SU-DHL-6 (cell line): ENCODE measurements around the gene SLC12A5.
"Not testable (repeated sequence)": the region's sequence is repeated elsewhere in the genome, so short reads cannot be mapped to it uniquely, and the experiment has no call there.

ENCODE experiments used
- H2AFZ ChIP-seq: fragments of 200-600 bp; sonication (generic); 2 replicates; pipeline ENCODE4 v1.6.1; 2014; ENCODE audit warnings: low read depth, mild to moderate bottlenecking, moderate library complexity, mixed read lengths, antibody characterized with exemption, low read length; ENCODE audit not compliant: severe bottlenecking
- H3F3A ChIP-seq: fragments of 200-600 bp; shearing (Covaris generic); 2 replicates; pipeline ENCODE4 v1.6.0; 2016; ENCODE audit warnings: antibody characterized with exemption, mild to moderate bottlenecking; ENCODE audit not compliant: insufficient read depth
- H3K27ac ChIP-seq: fragments of 200-600 bp; sonication (generic); 2 replicates; pipeline ENCODE4 v1.5.1; 2016; ENCODE audit warnings: low read depth, mild to moderate bottlenecking, low read length, moderate library complexity, mixed read lengths
- H3K27me3 ChIP-seq: fragments of 200-600 bp; sonication (generic), shearing (Covaris generic); 2 replicates; pipeline ENCODE4 v1.6.0; 2014; ENCODE audit warnings: mild to moderate bottlenecking, low read length
- H3K36me3 ChIP-seq: fragments of 200-600 bp; sonication (generic); 2 replicates; pipeline ENCODE4 v1.6.1; 2014; ENCODE audit warnings: mild to moderate bottlenecking, low read length, mixed read lengths
- H3K4me2 ChIP-seq: fragments of 300-600, 200-600 bp; shearing (Covaris generic), sonication (generic); 2 replicates; pipeline ENCODE4 v1.6.0; 2014; ENCODE audit warnings: low read length, low read depth, mild to moderate bottlenecking; ENCODE audit not compliant: poor library complexity, severe bottlenecking
- H3K4me3 ChIP-seq: fragments of 200-600 bp; sonication (generic); 2 replicates; pipeline ENCODE4 v1.5.1; 2014; ENCODE audit warnings: antibody characterized with exemption, low read length, mild to moderate bottlenecking, mixed read lengths; ENCODE audit not compliant: insufficient read depth, poor library complexity, severe bottlenecking
- H3K79me2 ChIP-seq: fragments of 200-600 bp; sonication (generic); 2 replicates; pipeline ENCODE4 v1.6.1; 2014; ENCODE audit warnings: mild to moderate bottlenecking, low read length, moderate library complexity; ENCODE audit not compliant: insufficient read depth
- H3K9ac ChIP-seq: fragments of 200-600 bp; sonication (generic); 2 replicates; pipeline ENCODE4 v1.7.0; 2014; ENCODE audit warnings: mild to moderate bottlenecking, low read length
- H3K9me2 ChIP-seq: fragments of 200-600 bp; sonication (generic); replicated peaks from 2 replicates; pipeline ENCODE4 v1.6.1; 2014; ENCODE audit warnings: low read length; ENCODE audit not compliant: insufficient read depth
- H3K9me3 ChIP-seq: fragments of 200-600 bp; sonication (generic); 2 replicates; pipeline ENCODE4 v1.6.1; 2014; ENCODE audit warnings: low read length, mixed read lengths; ENCODE audit not compliant: insufficient read depth
- H4K20me1 ChIP-seq: fragments of 200-600 bp; sonication (generic); 2 replicates; pipeline ENCODE4 v1.6.1; 2014; ENCODE audit warnings: low read depth, mild to moderate bottlenecking, antibody characterized with exemption, low read length, moderate library complexity, mixed read lengths
- EZH2phosphoT487 ChIP-seq: fragments of 200-600 bp; sonication (generic), shearing (Covaris generic); conservative IDR thresholded peaks from 2 replicates; pipeline ENCODE4 v1.6.1; 2018; ENCODE audit warnings: mild to moderate bottlenecking, antibody characterized with exemption, low read length, moderate library complexity, mixed read lengths
- TF ChIP-seq, protein P1 (sequence below): fragments of 200-600 bp; sonication (generic); IDR thresholded peaks from one replicate; pipeline ENCODE4 v1.5.1; 2017; ENCODE audit warnings: antibody characterized with exemption, mild to moderate bottlenecking, low read length, moderate library complexity; ENCODE audit not compliant: insufficient read depth, poor library complexity, severe bottlenecking

SLC12A5 gene

DNA sequence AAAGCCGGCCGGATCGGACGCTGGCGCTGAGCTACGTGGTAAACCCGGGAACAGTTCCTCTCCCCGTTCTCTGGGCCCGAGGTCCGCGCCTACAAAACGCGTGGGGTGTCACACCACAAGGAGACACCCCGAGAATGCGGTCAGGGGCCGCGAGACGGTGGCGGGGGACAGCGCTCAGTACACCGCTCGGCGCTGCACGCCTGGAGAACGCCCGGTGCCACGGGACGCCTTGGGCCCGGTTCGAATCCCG is 60.1 kb downstream of the SLC12A5 start:
- Histone ChIP-seq H4K20me1 (peaks cover 29% of the 10 kb centered on the region; the same call in 1 of the 2 replicates), H2AFZ (peak overlapping the region; percentile 60), H3K27me3 (no peaks in the 10 kb centered on the region)

DNA sequence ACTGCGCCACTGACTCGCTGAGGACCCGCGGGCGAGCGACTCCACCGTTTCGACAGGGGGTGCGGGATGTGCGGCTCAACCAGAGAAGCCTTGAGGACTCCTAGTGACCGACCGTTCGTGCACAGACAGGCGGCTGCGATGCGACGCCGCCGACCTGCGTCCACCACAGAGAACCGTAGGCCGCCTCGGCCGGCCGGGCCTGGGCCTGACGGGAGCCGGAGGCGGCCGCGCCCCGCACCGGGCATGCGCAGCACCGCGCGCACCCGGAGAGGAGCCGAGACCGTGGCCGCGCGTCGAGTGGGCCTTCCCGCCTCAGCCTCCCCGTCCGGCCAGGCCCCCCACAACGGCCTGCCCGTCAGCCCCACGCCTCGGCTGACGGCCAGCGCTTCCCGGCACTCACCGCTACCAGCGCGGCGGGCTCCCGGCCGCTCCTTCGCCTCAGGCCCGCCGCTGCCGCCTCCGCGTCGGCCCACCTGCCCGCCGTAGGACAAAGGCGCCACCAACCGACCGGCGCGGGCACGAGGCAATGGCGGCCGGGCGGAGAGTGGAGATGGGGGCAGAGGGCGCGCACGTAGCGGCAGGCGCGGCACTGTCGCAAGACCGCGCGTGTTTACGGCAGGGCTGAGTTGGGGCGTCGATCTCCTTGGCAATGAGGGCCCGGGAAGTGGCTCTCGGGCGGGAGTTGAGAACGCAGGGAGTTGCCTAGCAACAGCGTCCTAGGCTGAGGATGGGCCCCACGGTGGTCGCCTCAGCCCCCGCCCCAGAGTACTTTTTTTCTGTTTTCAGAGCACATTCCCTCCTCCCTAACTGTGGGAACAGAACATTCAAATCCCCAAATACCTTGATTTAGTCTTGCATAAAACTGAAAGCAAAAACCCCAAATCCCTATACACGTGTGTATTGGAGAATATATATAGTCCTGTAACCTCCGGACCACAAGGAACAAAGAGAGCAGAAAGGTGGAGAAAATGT is 60.7 kb downstream of the SLC12A5 start, which contains the start of gene NCOA5:
Gene NCOA5 (minus strand): TSS at position 546 of the 972 bp plus-strand sequence. CDS start 10,538 bp downstream, outside the sequence.
- Histone ChIP-seq H4K20me1 (peaks cover 23% of the 10 kb centered on the region; the same call in 1 of the 2 replicates), H3K27ac (peak within 1 kb of the TSS; percentile 76), H3F3A (0 out of 2 replicates have a peak, but pooled peaks cover 9% of the 10 kb centered on the region), H3K9me2 (no peaks in the 10 kb centered on the region), H3K4me2 (peak within 1 kb of the TSS; percentile 98), H3K4me3 (peak within 1 kb of the TSS; percentile 93), H3K27me3 (no peaks in the 10 kb centered on the region), H3K9ac (peak within 1 kb of the TSS; percentile 95), H2AFZ (peak within 1 kb of the TSS; percentile 60), H3K79me2 (peaks cover 48% of the 10 kb centered on the region), H3K36me3 (no peaks in the 10 kb centered on the region), H3K9me3 (no peaks in the 10 kb centered on the region)
- no peak for TF ChIP-seq EZH2phosphoT487
- TF ChIP-seq, protein P1, sequence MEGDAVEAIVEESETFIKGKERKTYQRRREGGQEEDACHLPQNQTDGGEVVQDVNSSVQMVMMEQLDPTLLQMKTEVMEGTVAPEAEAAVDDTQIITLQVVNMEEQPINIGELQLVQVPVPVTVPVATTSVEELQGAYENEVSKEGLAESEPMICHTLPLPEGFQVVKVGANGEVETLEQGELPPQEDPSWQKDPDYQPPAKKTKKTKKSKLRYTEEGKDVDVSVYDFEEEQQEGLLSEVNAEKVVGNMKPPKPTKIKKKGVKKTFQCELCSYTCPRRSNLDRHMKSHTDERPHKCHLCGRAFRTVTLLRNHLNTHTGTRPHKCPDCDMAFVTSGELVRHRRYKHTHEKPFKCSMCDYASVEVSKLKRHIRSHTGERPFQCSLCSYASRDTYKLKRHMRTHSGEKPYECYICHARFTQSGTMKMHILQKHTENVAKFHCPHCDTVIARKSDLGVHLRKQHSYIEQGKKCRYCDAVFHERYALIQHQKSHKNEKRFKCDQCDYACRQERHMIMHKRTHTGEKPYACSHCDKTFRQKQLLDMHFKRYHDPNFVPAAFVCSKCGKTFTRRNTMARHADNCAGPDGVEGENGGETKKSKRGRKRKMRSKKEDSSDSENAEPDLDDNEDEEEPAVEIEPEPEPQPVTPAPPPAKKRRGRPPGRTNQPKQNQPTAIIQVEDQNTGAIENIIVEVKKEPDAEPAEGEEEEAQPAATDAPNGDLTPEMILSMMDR, result no peak

More for the DNA sequence above, 60.1 kb downstream of the SLC12A5 start:
- peak overlapping the region; percentile 76 for H3K27ac ChIP-seq
- no peaks in the 10 kb centered on the region for H3K9me3 ChIP-seq
- H3F3A ChIP-seq, result 0 out of 2 replicates have a peak, but pooled peaks cover 9% of the 10 kb centered on the region
- peak overlapping the region; percentile 93 for H3K4me3 ChIP-seq
- TF ChIP-seq, protein P1, result no peak
- no peak for TF ChIP-seq EZH2phosphoT487
- no peaks in the 10 kb centered on the region for H3K36me3 ChIP-seq
- H3K9me2 ChIP-seq, result no peaks in the 10 kb centered on the region
- H3K79me2 ChIP-seq, result peaks cover 54% of the 10 kb centered on the region
- H3K4me2 ChIP-seq, result peak overlapping the region; percentile 98
- peak overlapping the region; percentile 95 for H3K9ac ChIP-seq

DNA sequence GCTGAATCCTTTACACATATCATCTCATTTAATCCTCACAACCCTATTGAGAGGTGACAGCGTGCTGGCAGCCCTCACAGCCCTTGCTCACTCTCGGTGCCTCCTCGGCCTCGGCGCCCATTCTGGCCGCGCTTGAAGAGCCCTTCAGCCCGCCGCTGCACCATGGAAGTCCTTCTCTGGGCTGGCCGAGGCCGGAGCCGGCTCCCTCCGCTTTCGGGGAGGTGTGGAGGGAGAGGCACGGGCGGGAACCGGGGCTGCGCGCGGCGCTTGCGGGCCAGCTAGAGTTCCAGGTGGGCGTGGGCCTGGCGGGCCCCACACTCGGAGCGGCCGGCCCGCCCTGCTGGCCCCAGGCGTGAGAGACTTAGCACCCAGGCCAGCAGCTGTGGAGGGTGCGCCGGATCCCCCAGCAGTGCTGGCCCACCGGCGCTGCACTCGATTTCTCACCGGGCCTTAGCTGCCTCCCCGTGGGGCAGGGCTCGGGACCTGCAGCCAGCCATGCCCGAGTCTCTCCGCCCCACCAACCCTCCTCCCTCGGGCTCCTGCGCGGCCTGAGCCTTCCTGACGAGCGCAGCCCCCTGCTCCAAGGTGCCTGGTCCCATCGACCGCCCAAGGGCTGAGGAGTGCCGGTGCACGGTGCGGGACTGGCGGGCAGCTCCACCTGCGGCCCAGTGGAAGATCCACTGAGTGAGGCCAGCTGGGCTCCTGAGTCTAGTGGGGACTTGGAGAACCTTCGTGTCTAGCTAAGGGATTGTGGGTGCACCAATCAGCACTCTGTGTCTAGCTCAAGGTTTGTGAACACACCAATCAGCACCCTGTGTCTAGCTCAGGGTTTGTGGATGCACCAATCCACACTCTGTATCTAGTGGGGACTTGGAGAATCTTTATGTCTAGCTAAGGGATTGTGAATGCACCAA is 62.9 kb downstream of the SLC12A5 start:
- not testable (repeated sequence) for H3K36me3 ChIP-seq, H3K4me3 ChIP-seq, H3F3A ChIP-seq, H2AFZ ChIP-seq, H3K9ac ChIP-seq, H3K27me3 ChIP-seq, H3K9me2 ChIP-seq, H3K4me2 ChIP-seq, H3K27ac ChIP-seq, H3K9me3 ChIP-seq
- Histone ChIP-seq H3K79me2 (peaks cover 26% of the 10 kb centered on the region), H4K20me1 (peaks cover 13% of the 10 kb centered on the region; the same call in 1 of the 2 replicates)
